GM10248 (cell line): ENCODE results near the gene TMEM234.

Experiments
- CTCF ChIA-PET: fragments of 300-600 bp; sonication (Branson Sonifier 250); formaldehyde crosslinking; extraction: SDS; loops from one replicate; lab custom pipeline; 2021; ENCODE audit warnings: antibody characterized with exemption; lab: Yijun Ruan, JAX
- POLR2A ChIA-PET: fragments of 350-650 bp; sonication (Branson Sonifier 250); formaldehyde crosslinking; extraction: SDS; loops from one replicate; lab custom pipeline; 2020; ENCODE audit warnings: antibody characterized with exemption; lab: Yijun Ruan, JAX
- DNase-seq: peaks from one replicate; pipeline ENCODE4 v3.0.0; 2012; ENCODE audit errors: extremely low spot score
- CTCF ChIP-seq: IDR thresholded peaks from 2 replicates; pipeline ENCODE4 v1.5.1; 2012; ENCODE audit warnings: mild to moderate bottlenecking, low read depth; ENCODE audit errors: extremely low read depth, missing control alignments, control extremely low read depth

The TMEM234 gene

GRCh38 chr1:32192220-32192948, 29.8 kb downstream of the TMEM234 start:
- no peak for DNase-seq
- ChIA-PET POLR2A (interaction anchor here (0.6 to 1.5 kb wide), 3 partner anchors 9 to 140 kb away, joined by 3 to 7 read pairs (median 3); partner anchors contain the start of gene TXLNA), CTCF (interaction anchor here (0.9 to 1.9 kb wide), 4 partner anchors 8 to 119 kb away, joined by 3 to 7 read pairs (median 6); partner anchors contain the start of genes CCDC28B and TMEM39B)
- TF ChIP-seq CTCF, result no peak

GRCh38 chr1:32187850-32188249, 34.3 kb downstream of the TMEM234 start:
- CTCF ChIA-PET, result interaction anchor here (0.7 to 1.3 kb wide), 2 partner anchors 28 to 33 kb away, joined by 3 read pairs; no protein-coding TSS in a partner anchor
- POLR2A ChIA-PET, result interaction anchor here (0.6 kb wide), 1 partner anchor 78 kb away, joined by 10 read pairs; no protein-coding TSS in a partner anchor
- no peak for DNase-seq
- no peak for TF ChIP-seq CTCF

- no peak for TF ChIP-seq CTCF
- CTCF ChIA-PET, result interaction anchor here (0.8 to 2.2 kb wide), 3 partner anchors 11 to 62 kb away, joined by 3 to 10 read pairs (median 4); no protein-coding TSS in a partner anchor
- POLR2A ChIA-PET, result interaction anchor here (0.6 to 1.2 kb wide), 2 partner anchors 12 to 48 kb away, joined by 3 read pairs; no protein-coding TSS in a partner anchor
- no peak for DNase-seq
These were observed 35.7 kb downstream of the TMEM234 start for GRCh38 chr1:32186491-32186890.

- no peak for TF ChIP-seq CTCF
- CTCF ChIA-PET, result interaction anchor here (1.4 to 2.2 kb wide), 2 partner anchors 30 to 62 kb away, joined by 3 to 10 read pairs; no protein-coding TSS in a partner anchor
- DNase-seq, result no peak
- POLR2A ChIA-PET, result interaction anchor here (0.6 to 1.2 kb wide), 2 partner anchors 12 to 48 kb away, joined by 3 read pairs; no protein-coding TSS in a partner anchor
These were observed 36.1 kb downstream of the TMEM234 start for GRCh38 chr1:32186077-32186476.

- no peak for DNase-seq
- TF ChIP-seq CTCF, result no peak
- CTCF ChIA-PET, result interaction anchor here (1.3 to 2.2 kb wide), 2 partner anchors 13 to 31 kb away, joined by 3 to 10 read pairs; no protein-coding TSS in a partner anchor
- POLR2A ChIA-PET, result interaction anchor here (0.7 kb wide), 1 partner anchor 12 kb away, joined by 3 read pairs; no protein-coding TSS in a partner anchor
These were observed 37.5 kb downstream of the TMEM234 start for GRCh38 chr1:32184650-32185049.

- TF ChIP-seq CTCF, result no peak
- POLR2A ChIA-PET, result interaction anchor here (0.7 to 1.0 kb wide), 3 partner anchors 74 to 154 kb away, joined by 3 to 6 read pairs (median 4); partner anchors contain the start of genes KPNA6 and MARCKSL1
- no peak for DNase-seq
- CTCF ChIA-PET, result interaction anchor here (2.6 to 3.4 kb wide), 2 partner anchors 33 to 66 kb away, joined by 7 to 11 read pairs; no protein-coding TSS in a partner anchor
These were observed 40.1 kb downstream of the TMEM234 start for GRCh38 chr1:32182060-32182459.
